ENCODE results near the gene NXF2B.
"Not testable (repeated sequence)": the region's sequence is repeated elsewhere in the genome, so short reads cannot be mapped to it uniquely, and the experiment has no call there.

NXF2B gene

GRCh38 chrX:102439908-102440307 lies at the start of gene NXF2B:
Gene NXF2B, minus strand, starts transcription at chrX:102440008. Its CDS starts 59,972 bp downstream, at chrX:102380036.
- DNase-seq (ENCODE audit: low spot score), result not testable (repeated sequence)

- not testable (repeated sequence) for DNase-seq (ENCODE audit: low spot score)
Measured at GRCh38 chrX:102478765-102479164, 39.0 kb upstream of the NXF2B start.

GRCh38 chrX:102471762-102472220 lies 32.0 kb upstream of the NXF2B start, which contains the start of gene TCP11X2:
Gene TCP11X2, minus strand, starts transcription at chrX:102471812.
- not testable (repeated sequence) for DNase-seq (ENCODE audit: low spot score)

- not testable (repeated sequence) for DNase-seq (ENCODE audit: low spot score)
Measured at GRCh38 chrX:102470215-102470614, 30.4 kb upstream of the NXF2B start.

GRCh38 chrX:102458615-102459014 lies 18.8 kb upstream of the NXF2B start:
- DNase-seq (ENCODE audit: low spot score), result not testable (repeated sequence)

- not testable (repeated sequence) for DNase-seq (ENCODE audit: low spot score)
Measured at GRCh38 chrX:102414493-102414892, 25.3 kb downstream of the NXF2B start.

- DNase-seq (ENCODE audit: low spot score), result peak; percentile 30
Measured at GRCh38 chrX:102345916-102346315, 93.9 kb downstream of the NXF2B start.

- no peak for DNase-seq (ENCODE audit: low spot score)
Measured at GRCh38 chrX:102341867-102342266, 97.9 kb downstream of the NXF2B start.

- DNase-seq (ENCODE audit: low spot score), result peak; percentile 1
Measured at GRCh38 chrX:102339312-102340298, 100.2 kb downstream of the NXF2B start.

- DNase-seq (ENCODE audit: low spot score), result no peak
Measured at GRCh38 chrX:102338162-102338561, 101.6 kb downstream of the NXF2B start.

All from pons (tissue), 1 donor.